Activated B cell treated with CpG ODN at 0.5 μM for 24 hours (primary cell): ENCODE data around the gene ADGRG6. TPM values are rescaled to one million over a fixed set of nuclear protein-coding genes. Genes with fewer than 3 reads are reported as not detected.

ENCODE experiments used
- ATAC-seq: fragments of 200-7000 bp; cut with Tn5 transposase; one replicate; pipeline ENCODE4 v1.10.0; 2021; ENCODE audit warnings: low read depth, mild to moderate bottlenecking, moderate library complexity
- CTCF ChIA-PET: fragments of 350-600 bp; sonication (Branson Sonifier 250); formaldehyde crosslinking; loops from one replicate; lab custom pipeline; 2021; ENCODE audit warnings: antibody characterized with exemption; lab: Charles Lee
- POLR2A ChIA-PET: fragments of 350-600 bp; sonication (Branson Sonifier 250); formaldehyde crosslinking; loops from one replicate; lab custom pipeline; 2021; ENCODE audit warnings: antibody characterized with exemption; lab: Charles Lee
- DNase-seq: peaks from one replicate; pipeline ENCODE4 v3.0.0; 2022
- H3K27ac Mint-ChIP-seq: one replicate; pipeline ENCODE4 v1.8.0; 2020; ENCODE audit warnings: mixed read lengths
- H3K27me3 Mint-ChIP-seq: one replicate; pipeline ENCODE4 v1.8.0; 2021; ENCODE audit warnings: mixed read lengths
- H3K36me3 Mint-ChIP-seq: one replicate; pipeline ENCODE4 v1.8.0; 2021; ENCODE audit warnings: low read depth, mixed read lengths
- H3K4me1 Mint-ChIP-seq: one replicate; pipeline ENCODE4 v1.8.0; 2021; ENCODE audit warnings: mixed read lengths
- H3K4me3 Mint-ChIP-seq: one replicate; pipeline ENCODE4 v1.8.0; 2020; ENCODE audit warnings: mild to moderate bottlenecking, mixed read lengths
- H3K9me3 Mint-ChIP-seq: one replicate; pipeline ENCODE4 v1.8.0; 2020; ENCODE audit warnings: mixed read lengths
- CTCF ChIP-seq: fragments of 200-600 bp; IDR thresholded peaks from one replicate; pipeline ENCODE4 v1.8.0; 2022; ENCODE audit warnings: antibody characterized with exemption, mild to moderate bottlenecking
- intact Hi-C: fragments of 100-400 bp; cut with micrococcal nuclease; formaldehyde crosslinking; loops from one replicate; pipeline ENCODE4 v1.15.1; 2024
- total RNA-seq: library from RNA; stranded (reverse); gene quantifications from 2 replicates; pipeline ENCODE4 v1.2.3, GENCODE V29; 2022

Gene ADGRG6
- total RNA-seq, 1 donor from 2014 or later = not detected

DNA sequence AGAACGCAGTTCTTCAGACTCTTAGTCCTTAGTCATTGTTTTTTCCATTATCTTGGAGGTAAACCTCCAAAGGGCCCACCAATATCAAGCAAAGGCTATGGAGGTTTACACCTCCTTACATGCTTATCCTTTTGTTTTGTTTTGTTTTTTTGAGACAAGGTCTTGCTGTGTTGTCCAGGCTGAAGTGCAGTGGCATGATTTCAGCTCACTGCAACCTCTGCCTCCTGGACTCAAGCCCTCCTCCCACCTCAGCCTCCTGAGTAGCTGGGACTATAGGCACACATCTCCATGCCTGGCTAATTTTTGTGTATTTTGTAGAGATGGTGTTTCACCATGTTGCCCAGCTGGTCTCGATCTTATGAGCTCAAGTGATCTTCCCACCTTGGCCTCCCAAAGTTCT, 26.3 kb downstream of the ADGRG6 start:
- Mint-ChIP-seq H3K4me1 (no peaks in the 10 kb centered on the region), H3K9me3 (no peaks in the 10 kb centered on the region), H3K36me3 (no peaks in the 10 kb centered on the region), H3K27ac (no peak overlapping the region), H3K27me3 (no peaks in the 10 kb centered on the region), H3K4me3 (no peak overlapping the region)
- ChIA-PET CTCF (no interaction called here), POLR2A (no interaction called here)
- TF ChIP-seq CTCF = no peak
- no peak for DNase-seq
- intact Hi-C loops = no loop called here
- no peak for ATAC-seq

GRCh38 chr6:142329486-142330113, 27.8 kb downstream of the ADGRG6 start:
- H3K4me1 Mint-ChIP-seq = no peaks in the 10 kb centered on the region
- ATAC-seq (no peak), DNase-seq (no peak)
- no peak overlapping the region for H3K27ac Mint-ChIP-seq
- H3K27me3 Mint-ChIP-seq = no peaks in the 10 kb centered on the region
- TF ChIP-seq CTCF = no peak
- no peak overlapping the region for H3K4me3 Mint-ChIP-seq
- H3K36me3 Mint-ChIP-seq = no peaks in the 10 kb centered on the region
- no peaks in the 10 kb centered on the region for H3K9me3 Mint-ChIP-seq
- POLR2A ChIA-PET = no interaction called here
- CTCF ChIA-PET = no interaction called here
- intact Hi-C loops = no loop called here

DNA sequence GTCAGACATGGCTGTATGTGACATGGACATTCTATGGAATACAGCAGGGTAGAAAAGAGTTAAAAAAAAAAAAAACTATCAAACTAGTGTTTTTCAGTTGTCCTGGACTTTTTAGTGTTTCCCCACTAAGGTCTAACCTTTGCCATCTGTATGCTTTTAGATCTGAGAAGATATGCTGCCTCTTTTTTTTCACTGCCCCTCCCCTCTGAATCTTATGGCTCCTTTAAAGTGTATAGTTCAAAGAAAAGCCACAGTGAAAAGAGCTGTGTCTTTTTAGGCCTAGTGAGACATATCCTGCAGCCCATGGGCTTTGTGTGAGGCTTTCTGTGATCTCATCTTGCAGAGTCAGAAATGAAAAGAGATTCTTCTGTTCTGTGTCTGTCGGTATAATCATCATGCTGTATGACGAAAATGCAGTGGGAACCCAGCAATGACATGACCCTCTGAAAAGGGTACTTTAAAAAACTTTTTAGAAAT, 29.3 kb downstream of the ADGRG6 start:
- no peak for ATAC-seq
- no peaks in the 10 kb centered on the region for H3K9me3 Mint-ChIP-seq
- ChIA-PET POLR2A (interaction anchor here (0.7 kb wide), 1 partner anchor 19 kb away, joined by 3 read pairs; no protein-coding TSS in a partner anchor), CTCF (no interaction called here)
- no peaks in the 10 kb centered on the region for H3K4me1 Mint-ChIP-seq
- DNase-seq = no peak
- intact Hi-C loops = no loop called here
- H3K4me3 Mint-ChIP-seq = no peak overlapping the region
- H3K36me3 Mint-ChIP-seq = no peaks in the 10 kb centered on the region
- TF ChIP-seq CTCF = no peak
- H3K27me3 Mint-ChIP-seq = no peaks in the 10 kb centered on the region
- no peak overlapping the region for H3K27ac Mint-ChIP-seq

DNA sequence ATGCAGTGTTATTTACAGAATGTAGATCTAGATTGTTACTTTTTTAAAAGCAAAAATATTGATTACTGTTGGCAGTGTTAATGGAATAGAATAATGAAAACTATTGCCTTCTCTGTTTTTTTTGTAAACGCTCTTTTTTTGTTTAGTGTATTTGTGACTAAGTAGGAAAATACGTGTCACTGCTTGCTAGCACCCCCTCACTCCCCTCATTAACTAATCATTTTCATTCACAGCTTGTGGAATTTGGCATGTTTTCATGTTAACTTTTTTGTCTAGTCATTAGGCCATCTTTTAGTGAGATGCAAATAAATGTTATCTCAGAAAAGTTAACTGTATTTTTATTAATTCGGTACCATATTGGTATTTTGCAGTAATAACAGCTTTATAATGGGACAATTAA, 29.8 kb downstream of the ADGRG6 start:
- POLR2A ChIA-PET = no interaction called here
- intact Hi-C loops = no loop called here
- no peak for DNase-seq
- H3K4me1 Mint-ChIP-seq = no peaks in the 10 kb centered on the region
- CTCF ChIA-PET = no interaction called here
- no peak overlapping the region for H3K27ac Mint-ChIP-seq
- H3K9me3 Mint-ChIP-seq = no peaks in the 10 kb centered on the region
- ATAC-seq = no peak
- H3K27me3 Mint-ChIP-seq = no peaks in the 10 kb centered on the region
- H3K36me3 Mint-ChIP-seq = no peaks in the 10 kb centered on the region
- TF ChIP-seq CTCF = no peak
- H3K4me3 Mint-ChIP-seq = no peak overlapping the region

DNA sequence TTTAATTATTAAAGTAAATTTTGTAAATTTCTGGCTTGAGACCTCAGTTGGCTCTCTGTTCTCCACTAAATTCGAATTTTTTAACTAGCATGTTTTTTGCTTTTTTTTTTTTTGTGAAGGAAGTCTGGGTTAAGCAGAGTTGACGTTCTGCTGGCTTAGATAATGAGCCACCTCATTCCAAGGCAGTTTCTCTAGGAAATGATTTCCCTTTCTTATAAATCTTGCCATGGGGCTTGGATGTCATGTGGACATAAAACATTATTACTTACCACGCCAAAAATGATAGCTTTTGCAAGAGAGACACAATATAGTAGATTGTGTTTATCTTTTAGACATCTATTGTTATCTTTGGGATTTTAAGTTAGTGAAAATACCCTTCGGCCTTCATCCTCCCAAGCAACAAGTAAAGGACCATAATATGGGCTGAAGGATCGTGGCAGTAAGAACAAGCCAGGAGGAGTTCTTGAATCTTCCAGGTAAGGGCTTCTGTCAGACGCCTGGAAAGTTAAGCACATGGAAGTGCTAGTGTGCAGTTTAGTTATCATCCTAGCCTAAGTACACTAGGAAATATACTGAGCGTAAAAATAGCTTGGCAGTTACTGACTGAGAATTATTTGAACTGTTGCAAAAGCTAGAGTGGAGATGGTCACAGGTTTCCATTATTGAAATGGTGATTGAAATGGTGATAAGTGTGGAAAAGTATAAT, 30.7 kb downstream of the ADGRG6 start:
- POLR2A ChIA-PET = no interaction called here
- H3K4me3 Mint-ChIP-seq = no peak overlapping the region

More for the DNA sequence above, 30.7 kb downstream of the ADGRG6 start:
- DNase-seq = no peak
- CTCF ChIA-PET = no interaction called here
- no peaks in the 10 kb centered on the region for H3K4me1 Mint-ChIP-seq
- no peaks in the 10 kb centered on the region for H3K27me3 Mint-ChIP-seq
- intact Hi-C loops = no loop called here
- H3K27ac Mint-ChIP-seq = no peak overlapping the region
- no peaks in the 10 kb centered on the region for H3K36me3 Mint-ChIP-seq
- no peak for ATAC-seq
- H3K9me3 Mint-ChIP-seq = no peaks in the 10 kb centered on the region
- TF ChIP-seq CTCF = no peak
